Right ventricle myocardium inferior (tissue), 1 donor: ENCODE measurements around the gene IL2RA. TPM values are rescaled to one million over a fixed set of nuclear protein-coding genes. Genes with fewer than 3 reads are reported as not detected.

Experiments
- total RNA-seq: library from RNA; stranded (reverse); fragmentation: NEBNext Ultra II Directional; extraction: Animal tissue kit (Norgen Biotek cat#: 25700); gene quantifications from one replicate; pipeline ENCODE4 v1.2.1, GENCODE V29; 2021
- donor health status: DM: no; HTN: yes; CAD: no; lungs with severe emphysema.

The IL2RA gene
- total RNA-seq, 1 donor from 2014 or later: 3.8 TPM

Other genes with a start within 250 kb of the IL2RA start
- gene GDI2, start 248.9 kb downstream of the IL2RA start, total RNA-seq: 101 TPM
- 2.5 TPM for gene ANKRD16, start 172.5 kb downstream of the IL2RA start, total RNA-seq
- 78.1 TPM for gene FBH1, start 172.1 kb downstream of the IL2RA start, total RNA-seq
- 11.6 TPM for gene IL15RA, start 84.8 kb downstream of the IL2RA start, total RNA-seq
- 65.7 TPM for gene RBM17, start 26.7 kb upstream of the IL2RA start, total RNA-seq
- gene PFKFB3, start 140.6 kb upstream of the IL2RA start, total RNA-seq: 28.1 TPM